NB4 (cell line): Measurements from ENCODE around the gene LDHAL6A.

Experiments
- DNase-seq: peaks from one replicate; pipeline ENCODE4 v3.0.0; 2010; ENCODE audit warnings: low read depth
- H3K4me3 ChIP-seq: one replicate; pipeline ENCODE4 v1.5.1; 2011; ENCODE audit warnings: mild to moderate bottlenecking, low read depth, low read length, moderate library complexity
- MYC ChIP-seq: IDR thresholded peaks from 2 replicates; pipeline ENCODE4 v1.6.1; 2011; ENCODE audit warnings: low read depth, low read length
- POLR2A ChIP-seq: IDR thresholded peaks from 2 replicates; pipeline ENCODE4 v1.6.1; 2011; ENCODE audit warnings: mild to moderate bottlenecking; ENCODE audit not compliant: insufficient read length; ENCODE audit errors: extremely low read depth
- TF ChIP-seq, protein P1 (sequence below): IDR thresholded peaks from one replicate; pipeline ENCODE4 v1.5.1; 2012; ENCODE audit warnings: low read depth, low read length
- TF ChIP-seq, protein P2 (sequence below): IDR thresholded peaks from 2 replicates; pipeline ENCODE4 v1.6.1; 2011; ENCODE audit warnings: low read depth, low read length

LDHAL6A gene

DNA sequence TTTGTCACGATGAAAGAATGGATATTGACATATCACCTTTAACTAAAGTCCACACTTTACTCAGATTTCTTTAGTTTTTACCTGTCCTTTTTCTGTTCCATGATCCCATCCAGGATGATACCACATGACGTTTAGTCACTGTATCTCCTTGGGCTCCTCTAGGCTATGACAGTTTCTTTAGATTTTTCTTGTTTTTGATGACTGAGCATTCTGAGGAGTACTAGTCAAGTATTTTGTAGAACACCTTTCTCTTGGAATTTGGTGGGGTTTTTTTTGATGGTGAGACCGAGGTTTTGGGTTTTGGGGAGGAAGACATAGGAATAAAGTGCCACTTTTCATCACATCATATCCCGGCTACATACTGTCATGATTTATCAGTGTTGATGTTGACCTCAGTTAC lies 4.0 kb downstream of the LDHAL6A start:
- TF ChIP-seq, protein P1, sequence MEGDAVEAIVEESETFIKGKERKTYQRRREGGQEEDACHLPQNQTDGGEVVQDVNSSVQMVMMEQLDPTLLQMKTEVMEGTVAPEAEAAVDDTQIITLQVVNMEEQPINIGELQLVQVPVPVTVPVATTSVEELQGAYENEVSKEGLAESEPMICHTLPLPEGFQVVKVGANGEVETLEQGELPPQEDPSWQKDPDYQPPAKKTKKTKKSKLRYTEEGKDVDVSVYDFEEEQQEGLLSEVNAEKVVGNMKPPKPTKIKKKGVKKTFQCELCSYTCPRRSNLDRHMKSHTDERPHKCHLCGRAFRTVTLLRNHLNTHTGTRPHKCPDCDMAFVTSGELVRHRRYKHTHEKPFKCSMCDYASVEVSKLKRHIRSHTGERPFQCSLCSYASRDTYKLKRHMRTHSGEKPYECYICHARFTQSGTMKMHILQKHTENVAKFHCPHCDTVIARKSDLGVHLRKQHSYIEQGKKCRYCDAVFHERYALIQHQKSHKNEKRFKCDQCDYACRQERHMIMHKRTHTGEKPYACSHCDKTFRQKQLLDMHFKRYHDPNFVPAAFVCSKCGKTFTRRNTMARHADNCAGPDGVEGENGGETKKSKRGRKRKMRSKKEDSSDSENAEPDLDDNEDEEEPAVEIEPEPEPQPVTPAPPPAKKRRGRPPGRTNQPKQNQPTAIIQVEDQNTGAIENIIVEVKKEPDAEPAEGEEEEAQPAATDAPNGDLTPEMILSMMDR = no peak
- no peak for TF ChIP-seq MYC
- no peak overlapping the region for H3K4me3 ChIP-seq
- DNase-seq = no peak

DNA sequence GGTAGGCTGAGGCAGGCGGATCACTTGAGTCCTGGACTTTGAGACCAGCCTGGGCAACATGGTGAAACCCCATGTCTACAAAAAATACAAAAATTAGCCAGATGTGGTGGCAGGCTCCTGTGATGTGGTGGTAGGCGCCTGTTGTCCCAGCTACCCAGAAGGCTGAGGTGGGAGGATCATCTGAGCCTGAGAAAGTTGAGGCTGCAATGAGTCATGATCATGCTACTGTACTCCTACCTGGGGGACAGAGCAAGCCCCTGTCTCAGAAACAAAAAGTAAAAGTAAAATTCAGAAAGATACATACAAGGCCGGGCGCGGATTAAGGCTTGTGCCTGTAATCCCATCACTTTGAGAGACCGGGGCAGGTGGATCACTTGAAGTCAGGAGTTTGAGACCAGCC lies 6.3 kb downstream of the LDHAL6A start:
- H3K4me3 ChIP-seq = no peak overlapping the region
- DNase-seq = no peak
- no peak for TF ChIP-seq MYC
- no peak for TF ChIP-seq POLR2A
- TF ChIP-seq, protein P1 = no peak
- TF ChIP-seq, protein P2, sequence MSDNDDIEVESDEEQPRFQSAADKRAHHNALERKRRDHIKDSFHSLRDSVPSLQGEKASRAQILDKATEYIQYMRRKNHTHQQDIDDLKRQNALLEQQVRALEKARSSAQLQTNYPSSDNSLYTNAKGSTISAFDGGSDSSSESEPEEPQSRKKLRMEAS = no peak

DNA sequence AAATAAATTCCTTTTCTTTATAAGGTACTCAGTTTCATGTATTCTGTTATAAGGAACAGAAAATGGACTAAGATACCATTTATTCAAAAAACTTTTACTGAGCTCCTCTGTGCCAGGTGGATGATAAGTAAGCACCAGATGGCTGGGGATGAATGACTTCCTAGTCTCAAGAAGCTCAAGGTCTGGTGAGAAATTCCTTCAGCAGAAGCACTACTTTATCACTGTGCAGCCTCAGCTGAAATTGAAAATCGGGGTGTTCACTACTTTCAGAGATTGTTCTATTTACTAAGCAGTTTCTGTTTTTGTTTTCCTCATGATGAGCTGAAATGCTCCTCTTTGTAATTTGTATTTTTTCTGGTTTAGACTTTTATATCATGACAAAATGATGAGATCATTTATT lies 7.8 kb downstream of the LDHAL6A start:
- DNase-seq = no peak
- no peak overlapping the region for H3K4me3 ChIP-seq
- TF ChIP-seq MYC (no peak), POLR2A (no peak)
- TF ChIP-seq, protein P2 = no peak
- TF ChIP-seq, protein P1 = no peak

DNA sequence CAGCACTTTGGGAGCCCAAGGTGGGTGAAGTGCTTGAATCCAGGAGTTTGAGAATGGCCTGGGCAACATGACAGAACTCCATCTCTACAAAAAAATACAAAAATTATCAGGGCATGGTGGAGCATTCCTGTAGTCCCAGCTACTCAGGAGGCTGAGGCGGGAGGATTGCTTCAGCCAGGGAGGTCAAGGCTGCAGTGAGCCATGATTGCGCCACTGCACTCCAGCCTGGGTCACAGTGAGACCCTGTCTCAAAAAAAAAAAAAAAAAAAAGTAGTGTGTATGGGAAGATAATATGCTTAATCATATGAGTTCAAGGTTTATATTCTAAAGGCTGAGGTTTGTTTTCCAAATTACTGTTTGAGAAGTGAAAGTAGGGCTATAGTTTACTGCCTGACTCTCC lies 10.7 kb downstream of the LDHAL6A start:
- H3K4me3 ChIP-seq = no peak overlapping the region
- TF ChIP-seq POLR2A (no peak), MYC (no peak)
- TF ChIP-seq, protein P1 = no peak
- no peak for DNase-seq

DNA sequence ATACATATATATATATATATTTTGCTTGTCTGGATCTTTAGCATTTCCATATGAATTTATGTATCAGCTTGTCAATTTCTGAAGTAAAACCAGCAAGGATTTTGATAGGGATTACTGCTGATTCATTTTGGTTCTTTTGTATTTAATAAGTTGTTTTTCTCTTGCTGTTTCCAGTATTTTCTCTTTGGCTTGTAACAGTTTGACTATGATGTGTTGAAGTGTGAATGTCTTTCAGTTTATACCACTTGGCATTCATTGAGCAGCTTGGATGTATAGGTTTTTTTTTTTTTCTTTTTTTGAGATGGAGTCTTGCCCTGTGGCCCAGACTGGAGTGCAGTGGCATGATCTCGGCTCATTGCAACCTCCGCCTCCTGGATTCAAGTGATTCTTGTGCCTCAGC lies 12.4 kb downstream of the LDHAL6A start:
- no peak overlapping the region for H3K4me3 ChIP-seq
- TF ChIP-seq, protein P1 = no peak
- TF ChIP-seq MYC (no peak), POLR2A (no peak)
- TF ChIP-seq, protein P2 = no peak
- no peak for DNase-seq

DNA sequence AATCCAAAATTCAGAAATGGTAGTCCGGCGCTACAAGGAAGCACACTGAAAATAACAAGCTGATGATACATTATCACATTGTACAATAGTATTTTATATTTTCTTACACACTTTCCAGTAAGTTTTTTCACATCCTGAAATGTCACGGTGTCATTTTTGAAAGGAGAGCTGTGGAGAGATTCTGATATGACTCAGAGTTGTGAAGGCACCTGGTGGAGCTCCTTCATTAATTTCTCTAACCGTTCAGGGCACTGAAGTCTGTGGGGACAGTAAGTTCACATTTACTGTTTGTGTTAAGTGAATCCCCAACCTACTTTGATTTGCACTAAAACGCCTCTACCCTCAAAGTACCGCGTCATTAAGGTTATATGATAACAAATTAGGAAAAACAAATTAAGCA lies 13.3 kb downstream of the LDHAL6A start:
- no peak for DNase-seq
- no peak overlapping the region for H3K4me3 ChIP-seq
- TF ChIP-seq, protein P1 = no peak
- TF ChIP-seq, protein P2 = no peak
- TF ChIP-seq POLR2A (no peak), MYC (no peak)
